HepG2 (cell line): ENCODE measurements around the gene ILKAP. TPM values are rescaled to one million over a fixed set of nuclear protein-coding genes. Genes with fewer than 3 reads are reported as not detected.

Experiments used
- ATAC-seq: fragments of 200-7000 bp; cut with Tn5 transposase; 3 replicates; pipeline ENCODE4 v1.9.1; 2020; ENCODE audit warnings: mild to moderate bottlenecking, moderate library complexity
- BruUV-seq: library from RNA; stranded (reverse); fragments of 400-500 nt; replicated peaks from 2 replicates; lab custom pipeline; 2021; lab: Mats Ljungman, UMichigan
- CTCF ChIA-PET: fragments of 300-600 bp; formaldehyde crosslinking; extraction: SDS; loops from one replicate; lab custom pipeline; 2021; ENCODE audit warnings: low total read pairs, inconsistent platforms, low intra/inter-chr PET ratio; lab: Yijun Ruan, JAX
- POLR2A ChIA-PET: fragments of 350-600 bp; sonication (Branson Sonifier 250); formaldehyde crosslinking; loops from one replicate; lab custom pipeline; 2020; ENCODE audit warnings: antibody characterized with exemption, inconsistent platforms; lab: Yijun Ruan, JAX
- DNase-seq: peaks from one replicate; pipeline ENCODE4 v3.0.0-alpha.2; 2015; ENCODE audit warnings: low spot score
- FAIRE-seq: peaks from 3 replicates; lab custom pipeline; 2011; peaks lifted over from hg19 to GRCh38; lab: Jason Lieb, UNC
- H2AFZ ChIP-seq: one replicate; pipeline ENCODE4 v1.6.1; 2011; ENCODE audit warnings: low read length, inconsistent platforms
- H3K27ac ChIP-seq: fragments of 300-600 bp; 3 replicates; pipeline ENCODE4 v1.8.0; 2011; ENCODE audit warnings: mixed run types, mild to moderate bottlenecking, mixed read lengths, low read length, inconsistent platforms; ENCODE audit not compliant: insufficient read depth; ENCODE audit errors: extremely low read length
- H3K27me3 ChIP-seq, 2 experiments: fragments of 200-600 bp in 1 of 2; 2 replicates in 1 of 2; 3 replicates in 1 of 2; pipeline versions ENCODE4 v1.6.0 to v1.8.0; 2011; ENCODE audit warnings: low read length in 2 of 2, mild to moderate bottlenecking in 2 of 2, moderate library complexity in 2 of 2, inconsistent platforms in 1 of 2; ENCODE audit not compliant: insufficient read depth in 2 of 2, control insufficient read depth in 1 of 2
- H3K36me3 ChIP-seq, 2 experiments: fragments of 200-600 bp in 1 of 2; replicated peaks in 1 of 2; 2 replicates in 1 of 2; 3 replicates in 1 of 2; pipeline versions ENCODE4 v1.5.1 to v1.8.0; 2011; ENCODE audit warnings: low read length in 2 of 2, inconsistent platforms in 1 of 2; ENCODE audit not compliant: insufficient read depth in 2 of 2, control insufficient read depth in 1 of 2
- H3K4me1 ChIP-seq: 2 replicates; pipeline ENCODE4 v1.5.1; 2012; ENCODE audit warnings: low read length, inconsistent platforms; ENCODE audit not compliant: insufficient read depth
- H3K4me2 ChIP-seq: 2 replicates; pipeline ENCODE4 v1.6.0; 2011; ENCODE audit warnings: low read depth, low read length, inconsistent platforms
- H3K4me3 ChIP-seq, 3 experiments: fragments of 200-600 bp in 1 of 3; sonication (generic), shearing (Covaris generic) in 1 of 3; replicated peaks in 1 of 3; 2 replicates each; pipeline ENCODE4 v1.5.1; 2011 to 2016; ENCODE audit warnings: low read length in 3 of 3, inconsistent platforms in 2 of 3, low read depth in 2 of 3, mild to moderate bottlenecking in 2 of 3, control low read depth in 1 of 3, mixed read lengths in 1 of 3; ENCODE audit not compliant: insufficient read depth in 1 of 3
- H3K79me2 ChIP-seq: one replicate; pipeline ENCODE4 v1.6.1; 2011; ENCODE audit warnings: low read length, inconsistent platforms; ENCODE audit not compliant: insufficient read depth
- H3K9ac ChIP-seq: 2 replicates; pipeline ENCODE4 v1.6.0; 2011; ENCODE audit warnings: mild to moderate bottlenecking, low read depth, low read length, inconsistent platforms; ENCODE audit not compliant: insufficient read depth
- H3K9me3 ChIP-seq: 2 replicates; pipeline ENCODE4 v1.5.1; 2012; ENCODE audit warnings: mild to moderate bottlenecking, low read length
- H4K20me1 ChIP-seq: 2 replicates; pipeline ENCODE4 v1.6.0; 2011; ENCODE audit warnings: inconsistent platforms, mild to moderate bottlenecking, low read length, moderate library complexity; ENCODE audit not compliant: insufficient read depth
- ARID5B ChIP-seq: IDR thresholded peaks from 2 replicates; pipeline ENCODE4 v1.4.0; 2020; ENCODE audit warnings: mild to moderate bottlenecking, missing genetic modification reagents
- ASH2L ChIP-seq: fragments of 300-600, 200-600 bp; sonication (generic); IDR thresholded peaks from 2 replicates; pipeline ENCODE4 v1.7.0; 2017; ENCODE audit warnings: low read depth, mild to moderate bottlenecking, moderate library complexity, mixed read lengths, low read length; ENCODE audit not compliant: insufficient read length
- GABPB1 ChIP-seq: IDR thresholded peaks from 2 replicates; pipeline ENCODE4 v1.6.1; 2016; ENCODE audit warnings: mild to moderate bottlenecking, missing genetic modification reagents, moderate library complexity, missing compliant biosample characterization
- HDAC1 ChIP-seq: sonication (generic); formaldehyde crosslinking; IDR thresholded peaks from 2 replicates; pipeline ENCODE4 v1.5.1; 2020; ENCODE audit warnings: mild to moderate bottlenecking, missing genetic modification reagents
- HOXA5 ChIP-seq: sonication (generic); formaldehyde crosslinking; IDR thresholded peaks from 2 replicates; pipeline ENCODE4 v1.4.0; 2020; ENCODE audit warnings: missing genetic modification reagents
- JDP2 ChIP-seq: sonication (generic); formaldehyde crosslinking; IDR thresholded peaks from 2 replicates; pipeline ENCODE4 v1.8.1; 2022; ENCODE audit warnings: missing genetic modification reagents, borderline replicate concordance
- KDM2A ChIP-seq: sonication (generic); formaldehyde crosslinking; IDR thresholded peaks from 2 replicates; pipeline ENCODE4 v1.4.0; 2020; ENCODE audit warnings: low read depth, missing genetic modification reagents, borderline replicate concordance
- MTA1 ChIP-seq: sonication (generic); formaldehyde crosslinking; IDR thresholded peaks from 2 replicates; pipeline ENCODE4 v1.4.0; 2020; ENCODE audit warnings: missing genetic modification reagents, mild to moderate bottlenecking, borderline replicate concordance
- SAP130 ChIP-seq: IDR thresholded peaks from 2 replicates; pipeline ENCODE4 v1.6.1; 2016; ENCODE audit warnings: low read depth
- TBX2 ChIP-seq: sonication (generic); formaldehyde crosslinking; IDR thresholded peaks from 2 replicates; pipeline ENCODE4 v1.5.0; 2020; ENCODE audit warnings: missing genetic modification reagents, mild to moderate bottlenecking, borderline replicate concordance
- TGIF2 ChIP-seq: IDR thresholded peaks from 2 replicates; pipeline ENCODE4 v1.6.1; 2016; ENCODE audit warnings: control low read depth, missing compliant biosample characterization
- ZBTB46 ChIP-seq: sonication (generic); formaldehyde crosslinking; IDR thresholded peaks from 2 replicates; pipeline ENCODE4 v1.4.0; 2020; ENCODE audit warnings: mild to moderate bottlenecking, missing genetic modification reagents, borderline replicate concordance
- ZC3H4 ChIP-seq: sonication (generic); formaldehyde crosslinking; IDR thresholded peaks from 2 replicates; pipeline ENCODE4 v1.4.0; 2020; ENCODE audit warnings: missing genetic modification reagents, borderline replicate concordance
- ZFP1 ChIP-seq: IDR thresholded peaks from 2 replicates; pipeline ENCODE4 v1.6.1; 2016
- ZNF501 ChIP-seq: sonication (generic); formaldehyde crosslinking; IDR thresholded peaks from 2 replicates; pipeline ENCODE4 v1.5.1; 2020; ENCODE audit warnings: mild to moderate bottlenecking, moderate library complexity, missing genetic modification reagents
- ZNF576 ChIP-seq: sonication (generic); formaldehyde crosslinking; IDR thresholded peaks from 2 replicates; pipeline ENCODE4 v1.4.0; 2020; ENCODE audit warnings: mild to moderate bottlenecking, missing genetic modification reagents
- ZSCAN20 ChIP-seq: sonication (generic); formaldehyde crosslinking; IDR thresholded peaks from 2 replicates; pipeline ENCODE4 v1.4.0; 2020; ENCODE audit warnings: missing genetic modification reagents, mild to moderate bottlenecking, borderline replicate concordance
- WGBS: methylation state at CpG from one replicate; pipeline ENCODE4 v1.1.6; 2017; ENCODE audit warnings: low lambda C conversion rate; 5-methylcytosine and 5-hydroxymethylcytosine counted together
- in situ Hi-C: cut with HindIII; loops from 2 replicates; pipeline ENCODE4 v1.10.0; 2017; ENCODE audit warnings: low pct_unique_long_range_greater_than_20kb; ENCODE audit not compliant: extremely low pct_ligation_motif_present
- intact Hi-C: fragments of 100-400 bp; cut with micrococcal nuclease; formaldehyde crosslinking; loops from one replicate; pipeline ENCODE4 v1.10.0; 2022; ENCODE audit not compliant: unreplicated experiment
- polyA plus RNA-seq, 8 experiments: library from polyadenylated mRNA; depleted of rRNA in 3 of 8; stranded (reverse) in 7 of 8; unstranded in 1 of 8; fragments of >200 nt; fragmentation: Illumina TruSeq in 4 of 8; extraction: Trizol in 4 of 8; gene quantifications; 2 replicates each; pipeline versions ENCODE4 v1.2.1 to v1.2.3, GENCODE V29; 2011 to 2016; ENCODE audit warnings: low read depth in 4 of 8, missing spikeins in 1 of 8, mixed read lengths in 1 of 8; ENCODE audit not compliant: insufficient read depth in 1 of 8
- total RNA-seq, 5 experiments: library from RNA; depleted of rRNA; stranded (reverse); fragments of >200 nt; fragmentation: Illumina TruSeq; extraction: Trizol; gene quantifications; 2 replicates each; pipeline ENCODE4 v1.2.3, GENCODE V29; 2016; ENCODE audit warnings: low read depth in 1 of 5

The ILKAP gene
- total and polyA plus RNA-seq, 2 of the 13 experiments (the other 11 are each of a cell fraction or from before 2014, with no cell fraction given): 29.6 to 33.1 TPM

GRCh38 chr2:238202326-238203093, 985 bp downstream of the ILKAP start:
- Histone ChIP-seq H3K36me3 (0 out of 5 replicates have a peak, but pooled peaks cover 0 to 3% of the 10 kb centered on the region in 2 experiments), H3K4me2 (peak overlapping the region; percentile 95), H4K20me1 (peaks cover 20% of the 10 kb centered on the region), H3K9me3 (no peaks in the 10 kb centered on the region), H3K27me3 (peaks cover 0 to 17% of the 10 kb centered on the region in 2 experiments; a peak in 2 of 5 replicates), H3K27ac (peak overlapping the region; percentile 59), H3K9ac (peak overlapping the region; percentile 88), H3K4me1 (peaks cover 48% of the 10 kb centered on the region), H2AFZ (no peak overlapping the region), H3K4me3 (peak overlapping the region; percentile 72 to 89 (median 81)), H3K79me2 (peaks cover 58% of the 10 kb centered on the region)
- no peak for ATAC-seq
- WGBS: 6% methylated on average over 27 of the region's 27 CpGs
- in situ Hi-C loops (no loop called here), intact Hi-C loops (loop anchor here (1.0 to 5.0 kb wide), 2 partner anchors 40 to 61 kb away; partner anchors contain the start of gene HES6)
- ChIA-PET POLR2A (interaction anchor here (1.0 to 1.6 kb wide), 3 partner anchors 18 to 86 kb away, joined by 3 to 5 read pairs (median 3); no protein-coding TSS in a partner anchor), CTCF (interaction anchor here (0.9 kb wide), 1 partner anchor 39 kb away, joined by 3 read pairs; no protein-coding TSS in a partner anchor)
- no TSS peak for BruUV-seq
- FAIRE-seq: no peak
- DNase-seq: no peak
- TF ChIP-seq JDP2 (CRISPR knock-in tag): no peak
- no peak; the same call in 1 of the 2 replicates for TF ChIP-seq GABPB1
- 0 out of 2 replicates have a peak, but pooled peaks have one; percentile 0 for TF ChIP-seq HOXA5
- no peak; the same call in 1 of the 2 replicates for TF ChIP-seq ZSCAN20 (CRISPR knock-in tag)
- no peak for TF ChIP-seq ZBTB46
- TF ChIP-seq TBX2 (CRISPR knock-in tag): 0 out of 2 replicates have a peak, but pooled peaks have one; percentile 34
- TF ChIP-seq SAP130: peak; percentile 31; the same call in 1 of the 2 replicates
- TF ChIP-seq KDM2A (CRISPR knock-in tag): 0 out of 2 replicates have a peak, but pooled peaks have one; percentile 11
- TF ChIP-seq MTA1: no peak
- TF ChIP-seq ZFP1 (CRISPR knock-in tag): no peak
- TF ChIP-seq ZNF501 (CRISPR knock-in tag): peak; percentile 46; the same call in 1 of the 2 replicates
- peak; percentile 73 for TF ChIP-seq ASH2L
- TF ChIP-seq ZC3H4 (CRISPR knock-in tag): no peak
- 0 out of 2 replicates have a peak, but pooled peaks have one; percentile 2 for TF ChIP-seq ARID5B (CRISPR knock-in tag)
- peak; percentile 49; the same call in 1 of the 2 replicates for TF ChIP-seq TGIF2 (CRISPR knock-in tag)
- no peak for TF ChIP-seq ZNF576
- TF ChIP-seq HDAC1 (CRISPR knock-in tag): 0 out of 2 replicates have a peak, but pooled peaks have one; percentile 13
